SK-N-SH treated with all-trans-retinoic acid at 6 μM for 48 hours (cell line): Measurements from ENCODE around the gene OR7C1.

Experiments
- ATAC-seq: fragments of 200-7000 bp; cut with Tn5 transposase; 3 replicates; pipeline ENCODE4 v1.9.1; 2020; ENCODE audit warnings: mild to moderate bottlenecking, moderate library complexity
- ARNTL ChIP-seq: fragments of 450-650 bp; formaldehyde crosslinking; IDR thresholded peaks from 2 replicates; pipeline ENCODE4 v1.5.0; 2020; ENCODE audit warnings: low read depth, mild to moderate bottlenecking, moderate library complexity, borderline replicate concordance
- CSDC2 ChIP-seq: fragments of 250-450 bp; sonication (Bioruptor Pico); IDR thresholded peaks from 2 replicates; pipeline ENCODE4 v1.5.0; 2020; ENCODE audit warnings: mild to moderate bottlenecking, moderate library complexity
- ESRRG ChIP-seq: fragments of 250-450 bp; sonication (Bioruptor Pico); IDR thresholded peaks from 2 replicates; pipeline ENCODE4 v1.6.1; 2021; ENCODE audit warnings: mild to moderate bottlenecking
- ISL1 ChIP-seq: fragments of 250-450 bp; sonication (Bioruptor Pico); IDR thresholded peaks from 2 replicates; pipeline ENCODE4 v2.1.2; 2022; ENCODE audit warnings: mild to moderate bottlenecking, moderate library complexity
- OSR1 ChIP-seq: fragments of 250-450 bp; sonication (Bioruptor Pico); IDR thresholded peaks from 2 replicates; pipeline ENCODE4 v1.8.0; 2022; ENCODE audit warnings: moderate library complexity, mild to moderate bottlenecking, inconsistent platforms
- PPARA ChIP-seq: fragments of 250-450 bp; sonication (Bioruptor Pico); IDR thresholded peaks from 2 replicates; pipeline ENCODE4 v1.5.0; 2020; ENCODE audit warnings: mild to moderate bottlenecking, borderline replicate concordance
- RARB ChIP-seq: fragments of 250-450 bp; sonication (Bioruptor Pico); IDR thresholded peaks from 2 replicates; pipeline ENCODE4 v1.8.0; 2021; ENCODE audit warnings: mild to moderate bottlenecking, moderate library complexity
- SNAI2 ChIP-seq: fragments of 250-450 bp; sonication (Bioruptor Pico); IDR thresholded peaks from 2 replicates; pipeline ENCODE4 v1.5.0; 2020; ENCODE audit warnings: mild to moderate bottlenecking, moderate library complexity
- TCF4 ChIP-seq: fragments of 250-450 bp; sonication (Bioruptor Pico); IDR thresholded peaks from 2 replicates; pipeline ENCODE4 v1.8.0; 2021; ENCODE audit warnings: mild to moderate bottlenecking, moderate library complexity, borderline replicate concordance
- TOX ChIP-seq: fragments of 250-450 bp; sonication (Bioruptor Pico); IDR thresholded peaks from 2 replicates; pipeline ENCODE4 v1.8.0; 2021; ENCODE audit warnings: mild to moderate bottlenecking, moderate library complexity, borderline replicate concordance
- ZFP3 ChIP-seq: fragments of 250-450 bp; sonication (Bioruptor Pico); IDR thresholded peaks from 2 replicates; pipeline ENCODE4 v1.5.0; 2020; ENCODE audit warnings: mild to moderate bottlenecking, moderate library complexity
- ZFP30 ChIP-seq: fragments of 450-650 bp; formaldehyde crosslinking; IDR thresholded peaks from 2 replicates; pipeline ENCODE4 v1.5.0; 2022; ENCODE audit warnings: mild to moderate bottlenecking, moderate library complexity
- ZNF565 ChIP-seq: fragments of 450-650 bp; formaldehyde crosslinking; conservative IDR thresholded peaks from 2 replicates; pipeline ENCODE4 v1.5.0; 2020; ENCODE audit warnings: low read depth, mild to moderate bottlenecking, moderate library complexity
- ZNF70 ChIP-seq: fragments of 450-650 bp; formaldehyde crosslinking; IDR thresholded peaks from 2 replicates; pipeline ENCODE4 v1.5.0; 2020; ENCODE audit warnings: mild to moderate bottlenecking, moderate library complexity
- ZNF8 ChIP-seq: fragments of 450-650 bp; formaldehyde crosslinking; IDR thresholded peaks from 2 replicates; pipeline ENCODE4 v1.5.0; 2020; ENCODE audit warnings: mild to moderate bottlenecking, moderate library complexity
- TF ChIP-seq, protein P1 (sequence below): fragments of 250-450 bp; sonication (Bioruptor Pico); IDR thresholded peaks from 2 replicates; pipeline ENCODE4 v1.5.1; 2021; ENCODE audit warnings: mild to moderate bottlenecking, moderate library complexity
- TF ChIP-seq, protein P2 (sequence below): fragments of 250-450 bp; sonication (Bioruptor Pico); IDR thresholded peaks from 2 replicates; pipeline ENCODE4 v1.5.0; 2020; ENCODE audit warnings: mild to moderate bottlenecking, moderate library complexity
- TF ChIP-seq, protein P3 (sequence below): fragments of 250-450 bp; sonication (Bioruptor Pico); IDR thresholded peaks from 2 replicates; pipeline ENCODE4 v1.5.1; 2020; ENCODE audit warnings: low read depth, mild to moderate bottlenecking, moderate library complexity
- TF ChIP-seq, protein P4 (sequence below): fragments of 250-450 bp; sonication (Bioruptor Pico); IDR thresholded peaks from 2 replicates; pipeline ENCODE4 v1.8.0; 2020; ENCODE audit warnings: mild to moderate bottlenecking, moderate library complexity, borderline replicate concordance
- TF ChIP-seq, protein P5 (sequence below): fragments of 250-450 bp; sonication (Bioruptor Pico); IDR thresholded peaks from 2 replicates; pipeline ENCODE4 v1.8.0; 2021; ENCODE audit warnings: low read depth, mild to moderate bottlenecking, moderate library complexity, borderline replicate concordance

The OR7C1 gene

DNA sequence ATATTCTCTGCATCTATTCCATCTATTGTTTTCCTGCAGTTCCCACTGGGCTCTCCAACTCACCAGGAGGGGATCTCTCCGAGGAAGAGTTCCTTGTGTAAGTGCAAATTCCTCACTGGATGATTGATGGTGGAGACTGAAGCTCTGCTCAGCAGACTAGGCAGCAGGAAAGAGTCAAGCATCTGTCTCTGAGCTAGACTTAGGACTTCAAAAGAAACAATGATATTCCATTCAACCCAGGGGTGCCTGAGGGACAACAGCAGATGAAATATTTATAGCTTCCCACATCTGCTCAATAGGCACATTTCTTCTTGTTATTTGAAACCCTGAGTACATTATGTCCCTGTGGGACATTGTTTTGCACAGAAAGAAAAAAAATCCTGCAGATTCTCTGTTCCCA, at the start of gene OR7C1, which contains the start of gene OR7A5:
TSS of gene OR7C1 (minus strand) at position 175 of the 400 bp plus-strand sequence. CDS start 35,049 bp downstream, outside the sequence.
TSS of gene OR7A5 (minus strand) at position 175 of the 400 bp plus-strand sequence. CDS start 6,944 bp downstream, outside the sequence.
- ATAC-seq, result no peak

DNA sequence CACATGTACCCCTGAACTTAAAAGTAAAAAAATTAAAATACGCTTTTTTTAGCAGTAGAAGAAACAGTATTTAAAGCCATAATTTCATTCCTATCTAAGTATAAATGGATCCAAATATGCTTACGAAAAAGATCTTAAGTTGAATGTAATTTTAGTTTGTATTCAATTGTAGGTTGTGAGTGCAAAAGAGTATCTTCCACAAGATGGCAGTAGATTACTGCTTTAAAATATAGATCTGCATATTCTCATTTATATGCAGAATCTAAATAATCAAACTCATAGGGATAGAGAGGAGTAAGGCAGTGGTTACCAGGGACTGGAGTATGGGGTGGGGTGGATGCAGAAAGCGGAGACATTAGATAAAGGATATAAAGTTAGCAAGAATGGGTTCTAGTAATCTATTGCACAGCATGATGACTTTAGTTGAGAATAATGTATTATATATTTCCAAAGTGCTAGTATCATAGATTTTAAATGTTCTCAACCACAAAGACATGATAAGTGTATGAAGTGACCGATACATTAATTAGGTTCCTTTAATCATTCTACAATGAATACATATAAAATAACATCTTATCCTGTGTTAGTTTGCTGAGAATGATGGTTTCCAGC, 36.7 kb upstream of the OR7C1 start:
- ATAC-seq, result peak; percentile 49; the same call in 2 of the 3 replicates
- TF ChIP-seq TCF4 (no peak), CSDC2 (no peak), PPARA (no peak), ZFP30 (CRISPR knock-in tag) (no peak), ZNF565 (no peak), RARB (no peak), OSR1 (CRISPR knock-in tag) (no peak), TOX (CRISPR knock-in tag) (no peak), ARNTL (no peak)
- TF ChIP-seq, protein P1, sequence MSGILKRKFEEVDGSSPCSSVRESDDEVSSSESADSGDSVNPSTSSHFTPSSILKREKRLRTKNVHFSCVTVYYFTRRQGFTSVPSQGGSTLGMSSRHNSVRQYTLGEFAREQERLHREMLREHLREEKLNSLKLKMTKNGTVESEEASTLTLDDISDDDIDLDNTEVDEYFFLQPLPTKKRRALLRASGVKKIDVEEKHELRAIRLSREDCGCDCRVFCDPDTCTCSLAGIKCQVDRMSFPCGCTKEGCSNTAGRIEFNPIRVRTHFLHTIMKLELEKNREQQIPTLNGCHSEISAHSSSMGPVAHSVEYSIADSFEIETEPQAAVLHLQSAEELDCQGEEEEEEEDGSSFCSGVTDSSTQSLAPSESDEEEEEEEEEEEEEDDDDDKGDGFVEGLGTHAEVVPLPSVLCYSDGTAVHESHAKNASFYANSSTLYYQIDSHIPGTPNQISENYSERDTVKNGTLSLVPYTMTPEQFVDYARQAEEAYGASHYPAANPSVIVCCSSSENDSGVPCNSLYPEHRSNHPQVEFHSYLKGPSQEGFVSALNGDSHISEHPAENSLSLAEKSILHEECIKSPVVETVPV (CRISPR knock-in tag), result no peak
- TF ChIP-seq, protein P2, sequence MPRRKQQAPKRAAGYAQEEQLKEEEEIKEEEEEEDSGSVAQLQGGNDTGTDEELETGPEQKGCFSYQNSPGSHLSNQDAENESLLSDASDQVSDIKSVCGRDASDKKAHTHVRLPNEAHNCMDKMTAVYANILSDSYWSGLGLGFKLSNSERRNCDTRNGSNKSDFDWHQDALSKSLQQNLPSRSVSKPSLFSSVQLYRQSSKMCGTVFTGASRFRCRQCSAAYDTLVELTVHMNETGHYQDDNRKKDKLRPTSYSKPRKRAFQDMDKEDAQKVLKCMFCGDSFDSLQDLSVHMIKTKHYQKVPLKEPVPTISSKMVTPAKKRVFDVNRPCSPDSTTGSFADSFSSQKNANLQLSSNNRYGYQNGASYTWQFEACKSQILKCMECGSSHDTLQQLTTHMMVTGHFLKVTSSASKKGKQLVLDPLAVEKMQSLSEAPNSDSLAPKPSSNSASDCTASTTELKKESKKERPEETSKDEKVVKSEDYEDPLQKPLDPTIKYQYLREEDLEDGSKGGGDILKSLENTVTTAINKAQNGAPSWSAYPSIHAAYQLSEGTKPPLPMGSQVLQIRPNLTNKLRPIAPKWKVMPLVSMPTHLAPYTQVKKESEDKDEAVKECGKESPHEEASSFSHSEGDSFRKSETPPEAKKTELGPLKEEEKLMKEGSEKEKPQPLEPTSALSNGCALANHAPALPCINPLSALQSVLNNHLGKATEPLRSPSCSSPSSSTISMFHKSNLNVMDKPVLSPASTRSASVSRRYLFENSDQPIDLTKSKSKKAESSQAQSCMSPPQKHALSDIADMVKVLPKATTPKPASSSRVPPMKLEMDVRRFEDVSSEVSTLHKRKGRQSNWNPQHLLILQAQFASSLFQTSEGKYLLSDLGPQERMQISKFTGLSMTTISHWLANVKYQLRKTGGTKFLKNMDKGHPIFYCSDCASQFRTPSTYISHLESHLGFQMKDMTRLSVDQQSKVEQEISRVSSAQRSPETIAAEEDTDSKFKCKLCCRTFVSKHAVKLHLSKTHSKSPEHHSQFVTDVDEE (CRISPR knock-in tag), result no peak

More for the DNA sequence above, at the start of gene OR7C1, which contains the start of gene OR7A5:
- TF ChIP-seq CSDC2, result no peak
- no peak for TF ChIP-seq ISL1 (CRISPR knock-in tag)
- TF ChIP-seq ZFP3 (CRISPR knock-in tag), result no peak
- TF ChIP-seq, protein P1 (CRISPR knock-in tag), result no peak
- no peak for TF ChIP-seq ZNF70 (CRISPR knock-in tag)

DNA sequence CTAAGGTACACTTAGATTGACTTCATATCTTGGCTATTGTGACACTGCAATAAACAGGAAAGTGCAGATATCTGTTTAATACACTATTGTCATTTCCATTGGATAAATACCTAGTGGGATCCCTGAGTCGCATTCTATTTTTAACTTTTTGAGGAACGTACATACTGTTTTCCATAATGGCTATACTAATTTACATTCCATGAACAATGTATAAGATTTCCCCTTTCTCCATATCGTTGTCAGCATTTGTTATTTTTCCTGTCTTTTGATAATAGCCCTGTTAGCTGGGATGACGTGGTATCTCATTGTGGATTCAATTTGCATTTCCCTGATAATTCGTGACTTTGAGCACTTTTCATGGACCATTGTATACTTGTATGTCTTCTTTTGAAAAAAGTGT, 33.5 kb upstream of the OR7C1 start:
- ATAC-seq, result no peak
- no peak for TF ChIP-seq ZFP3 (CRISPR knock-in tag)

DNA sequence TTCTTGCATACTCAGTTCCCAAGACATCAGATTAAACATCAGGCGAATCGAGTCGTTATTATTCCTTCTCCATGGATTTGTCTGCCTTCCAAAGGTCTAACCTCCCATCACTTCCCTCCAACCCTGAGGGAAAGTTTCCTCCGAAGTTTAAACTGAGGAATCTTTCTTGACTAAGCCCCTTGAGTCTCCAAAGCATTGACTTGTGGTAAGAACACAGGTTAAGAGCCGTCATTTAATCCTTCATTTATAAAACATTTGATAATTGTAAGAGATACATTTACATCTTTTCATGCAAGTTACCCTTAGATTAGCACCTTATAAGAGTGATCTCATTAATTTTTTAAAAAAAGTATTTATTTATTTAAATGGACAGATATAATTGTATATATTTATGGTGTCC, 13.8 kb upstream of the OR7C1 start, which contains the start of gene OR7A10:
TSS of gene OR7A10 (minus strand) at position 101 of the 400 bp plus-strand sequence. CDS start 7,045 bp downstream, outside the sequence.
- ATAC-seq, result no peak
- TF ChIP-seq, protein P3, sequence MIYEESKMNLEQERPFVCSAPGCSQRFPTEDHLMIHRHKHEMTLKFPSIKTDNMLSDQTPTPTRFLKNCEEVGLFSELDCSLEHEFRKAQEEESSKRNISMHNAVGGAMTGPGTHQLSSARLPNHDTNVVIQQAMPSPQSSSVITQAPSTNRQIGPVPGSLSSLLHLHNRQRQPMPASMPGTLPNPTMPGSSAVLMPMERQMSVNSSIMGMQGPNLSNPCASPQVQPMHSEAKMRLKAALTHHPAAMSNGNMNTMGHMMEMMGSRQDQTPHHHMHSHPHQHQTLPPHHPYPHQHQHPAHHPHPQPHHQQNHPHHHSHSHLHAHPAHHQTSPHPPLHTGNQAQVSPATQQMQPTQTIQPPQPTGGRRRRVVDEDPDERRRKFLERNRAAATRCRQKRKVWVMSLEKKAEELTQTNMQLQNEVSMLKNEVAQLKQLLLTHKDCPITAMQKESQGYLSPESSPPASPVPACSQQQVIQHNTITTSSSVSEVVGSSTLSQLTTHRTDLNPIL, result no peak
- TF ChIP-seq, protein P4, sequence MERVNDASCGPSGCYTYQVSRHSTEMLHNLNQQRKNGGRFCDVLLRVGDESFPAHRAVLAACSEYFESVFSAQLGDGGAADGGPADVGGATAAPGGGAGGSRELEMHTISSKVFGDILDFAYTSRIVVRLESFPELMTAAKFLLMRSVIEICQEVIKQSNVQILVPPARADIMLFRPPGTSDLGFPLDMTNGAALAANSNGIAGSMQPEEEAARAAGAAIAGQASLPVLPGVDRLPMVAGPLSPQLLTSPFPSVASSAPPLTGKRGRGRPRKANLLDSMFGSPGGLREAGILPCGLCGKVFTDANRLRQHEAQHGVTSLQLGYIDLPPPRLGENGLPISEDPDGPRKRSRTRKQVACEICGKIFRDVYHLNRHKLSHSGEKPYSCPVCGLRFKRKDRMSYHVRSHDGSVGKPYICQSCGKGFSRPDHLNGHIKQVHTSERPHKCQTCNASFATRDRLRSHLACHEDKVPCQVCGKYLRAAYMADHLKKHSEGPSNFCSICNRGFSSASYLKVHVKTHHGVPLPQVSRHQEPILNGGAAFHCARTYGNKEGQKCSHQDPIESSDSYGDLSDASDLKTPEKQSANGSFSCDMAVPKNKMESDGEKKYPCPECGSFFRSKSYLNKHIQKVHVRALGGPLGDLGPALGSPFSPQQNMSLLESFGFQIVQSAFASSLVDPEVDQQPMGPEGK (CRISPR knock-in tag), result no peak
- TF ChIP-seq ZFP3 (CRISPR knock-in tag) (no peak), ZFP30 (CRISPR knock-in tag) (no peak), ZNF565 (no peak)

DNA sequence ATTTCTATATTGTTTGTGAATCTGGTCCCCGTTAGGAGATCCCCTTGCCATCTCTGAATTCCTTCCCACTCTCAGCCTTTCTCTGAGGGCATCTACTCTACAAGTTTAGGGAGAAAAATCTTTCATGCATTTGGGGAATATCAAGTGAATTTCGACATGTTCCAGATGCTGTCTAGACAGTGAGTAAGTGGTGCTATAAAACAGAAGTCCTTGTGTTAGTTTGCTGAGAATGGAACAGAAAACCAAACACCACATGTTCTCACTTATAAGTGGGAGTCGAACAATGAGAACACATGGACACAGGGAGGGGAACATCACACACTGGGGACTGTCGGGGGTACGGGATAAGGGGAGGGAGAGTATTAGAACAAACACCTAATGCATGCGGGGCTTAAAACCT, 8.6 kb upstream of the OR7C1 start:
- no peak for ATAC-seq
- TF ChIP-seq, protein P5, sequence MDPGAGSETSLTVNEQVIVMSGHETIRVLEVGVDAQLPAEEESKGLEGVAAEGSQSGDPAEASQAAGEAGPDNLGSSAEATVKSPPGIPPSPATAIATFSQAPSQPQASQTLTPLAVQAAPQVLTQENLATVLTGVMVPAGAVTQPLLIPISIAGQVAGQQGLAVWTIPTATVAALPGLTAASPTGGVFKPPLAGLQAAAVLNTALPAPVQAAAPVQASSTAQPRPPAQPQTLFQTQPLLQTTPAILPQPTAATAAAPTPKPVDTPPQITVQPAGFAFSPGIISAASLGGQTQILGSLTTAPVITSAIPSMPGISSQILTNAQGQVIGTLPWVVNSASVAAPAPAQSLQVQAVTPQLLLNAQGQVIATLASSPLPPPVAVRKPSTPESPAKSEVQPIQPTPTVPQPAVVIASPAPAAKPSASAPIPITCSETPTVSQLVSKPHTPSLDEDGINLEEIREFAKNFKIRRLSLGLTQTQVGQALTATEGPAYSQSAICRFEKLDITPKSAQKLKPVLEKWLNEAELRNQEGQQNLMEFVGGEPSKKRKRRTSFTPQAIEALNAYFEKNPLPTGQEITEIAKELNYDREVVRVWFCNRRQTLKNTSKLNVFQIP (CRISPR knock-in tag), result no peak
- no peak for TF ChIP-seq ZNF8 (CRISPR knock-in tag)
- TF ChIP-seq ISL1 (CRISPR knock-in tag), result no peak
- no peak for TF ChIP-seq ESRRG (CRISPR knock-in tag)
- TF ChIP-seq CSDC2, result no peak
- no peak for TF ChIP-seq ARNTL
- no peak for TF ChIP-seq SNAI2 (CRISPR knock-in tag)
- TF ChIP-seq, protein P2 (CRISPR knock-in tag), result no peak
- TF ChIP-seq ZNF565, result no peak
- no peak for TF ChIP-seq ZFP30 (CRISPR knock-in tag)
- no peak for TF ChIP-seq OSR1 (CRISPR knock-in tag)
- TF ChIP-seq TCF4, result no peak
